ENCODE results near the gene NRDE2. TPM values are rescaled to one million over a fixed set of nuclear protein-coding genes. Genes with fewer than 3 reads are reported as not detected.

Gene NRDE2
- 7.8 and 10.3 TPM in 2 replicates for total RNA-seq (ENCODE audit: low replicate concordance)

GRCh38 chr14:90331497-90332270 lies at the start of gene NRDE2:
Gene NRDE2 (minus strand): TSS chr14:90331941. CDS start chr14:90331904, 37 bp downstream.

GRCh38 chr14:90256354-90257131 lies 75.2 kb downstream of the NRDE2 start, which contains the start of gene PSMC1:
Gene PSMC1 (plus strand): TSS chr14:90256553. CDS start chr14:90256598, 45 bp downstream.

Other genes with a start within 250 kb of the NRDE2 start
- gene PSMC1, start 75.4 kb downstream of the NRDE2 start, total RNA-seq (ENCODE audit: low replicate concordance), result 95.6 and 159 TPM in 2 replicates
- 737 and 1,601 TPM in 2 replicates for gene CALM1, start 65.1 kb upstream of the NRDE2 start, total RNA-seq (ENCODE audit: low replicate concordance)